AG09309 (cell line): ENCODE data around the gene ATF7.
A peak's percentile ranks its signal among the peaks of the same experiment; 100 is the strongest.
"Not testable (repeated sequence)": the region's sequence is repeated elsewhere in the genome, so short reads cannot be mapped to it uniquely, and the experiment has no call there.

Source experiments
- DNase-seq: peaks from one replicate; pipeline ENCODE4 v3.0.0-alpha.2; 2010; ENCODE audit warnings: low read depth
- H3K4me3 ChIP-seq: 2 replicates; pipeline ENCODE4 v1.5.1; 2011; ENCODE audit warnings: mild to moderate bottlenecking, low read depth, low read length, moderate library complexity; ENCODE audit not compliant: control insufficient read depth
- CTCF ChIP-seq: IDR thresholded peaks from 2 replicates; pipeline ENCODE4 v1.5.1; 2011; ENCODE audit warnings: mild to moderate bottlenecking, low read depth, low read length, inconsistent platforms; ENCODE audit not compliant: insufficient read depth, control insufficient read depth; ENCODE audit errors: missing control alignments

The ATF7 gene

GRCh38 chr12:53571295-53571694 lies 54.9 kb downstream of the ATF7 start:
- no peak overlapping the region for H3K4me3 ChIP-seq
- no peak for DNase-seq
- TF ChIP-seq CTCF = no peak

GRCh38 chr12:53568809-53569557 lies 57.2 kb downstream of the ATF7 start:
- no peak for TF ChIP-seq CTCF
- no peak overlapping the region for H3K4me3 ChIP-seq
- DNase-seq = peak; percentile 23

GRCh38 chr12:53567961-53568808 lies 58.0 kb downstream of the ATF7 start:
- no peak overlapping the region for H3K4me3 ChIP-seq
- no peak for DNase-seq
- TF ChIP-seq CTCF = no peak

- H3K4me3 ChIP-seq, DNase-seq: not testable (repeated sequence)
Observed at GRCh38 chr12:53565376-53565775, 60.8 kb downstream of the ATF7 start.

- no peak overlapping the region for H3K4me3 ChIP-seq
- DNase-seq = no peak
- no peak for TF ChIP-seq CTCF
Observed at GRCh38 chr12:53564941-53565340, 61.2 kb downstream of the ATF7 start.

GRCh38 chr12:53564278-53564677 lies 61.9 kb downstream of the ATF7 start:
- DNase-seq = no peak
- no peak overlapping the region for H3K4me3 ChIP-seq
- TF ChIP-seq CTCF = no peak

GRCh38 chr12:53563452-53564028 lies 62.6 kb downstream of the ATF7 start:
- TF ChIP-seq CTCF = no peak
- no peak for DNase-seq

More at GRCh38 chr12:53563452-53564028, 62.6 kb downstream of the ATF7 start:
- H3K4me3 ChIP-seq = no peak overlapping the region
